HepG2 (cell line): ENCODE data around the gene COL18A1.

ENCODE experiments used
- ZNF253 ChIP-seq: sonication (generic); formaldehyde crosslinking; IDR thresholded peaks from 2 replicates; pipeline ENCODE4 v1.8.0; 2022; ENCODE audit warnings: mild to moderate bottlenecking, missing genetic modification reagents, borderline replicate concordance
- ZNF292 ChIP-seq: sonication (generic); formaldehyde crosslinking; IDR thresholded peaks from 2 replicates; pipeline ENCODE4 v1.8.1; 2022; ENCODE audit warnings: mild to moderate bottlenecking, low read depth, missing genetic modification reagents, borderline replicate concordance

DNA sequence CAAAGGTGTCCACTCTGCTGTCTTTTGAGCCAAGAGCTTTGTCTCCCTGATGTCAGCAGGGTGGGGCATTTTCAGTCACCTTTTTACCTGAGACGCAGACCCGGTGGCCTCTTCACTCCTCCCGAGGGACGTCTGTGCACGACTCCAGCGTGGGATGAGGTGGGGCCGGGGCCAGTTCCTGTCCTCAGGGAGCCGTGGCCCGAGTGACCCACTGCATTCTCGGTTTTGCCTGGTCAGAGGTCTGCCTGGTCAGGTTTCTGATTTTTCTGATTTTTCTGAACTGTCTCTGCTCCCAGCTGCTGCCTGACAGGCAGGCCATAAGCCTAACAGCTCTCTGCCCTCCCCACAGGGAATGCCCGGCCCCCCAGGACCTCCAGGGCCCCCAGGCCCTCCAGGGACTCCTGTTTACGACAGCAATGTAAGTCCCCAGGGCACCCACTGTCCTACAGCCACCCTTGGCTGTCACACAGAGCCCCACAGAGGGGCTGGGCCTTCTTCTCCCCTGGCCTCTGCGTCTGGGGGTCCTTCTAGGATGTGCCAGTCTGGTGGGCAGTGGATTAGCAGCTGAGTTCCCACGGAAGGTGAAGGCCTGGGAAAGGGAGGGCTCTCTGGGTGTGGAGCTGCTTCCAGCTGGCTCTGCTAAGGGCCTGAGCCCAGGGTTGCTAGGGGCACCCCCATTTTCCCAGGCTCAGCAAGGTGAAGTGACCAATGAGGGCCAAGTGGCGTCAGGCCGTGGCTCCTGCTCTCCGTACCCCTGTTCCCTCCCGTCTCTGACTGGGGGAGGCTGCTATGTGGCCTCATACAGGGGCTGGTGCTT, 91.4 kb downstream of the COL18A1 start:
- no peak for TF ChIP-seq ZNF292 (CRISPR knock-in tag)
- TF ChIP-seq ZNF253, result no peak
